Right lobe of liver (tissue), 4 donors: ENCODE results near the gene AOX1.

Source experiments
- POLR2A ChIP-seq: fragments of 450-650 bp; IDR thresholded peaks from one replicate; pipeline ENCODE4 v1.6.1; 2017; ENCODE audit warnings: antibody characterized with exemption, mild to moderate bottlenecking
- TF ChIP-seq, protein P1 (sequence below), 4 donors: fragments of 200-600 bp in 3 of 4; fragments of 450-650 bp in 1 of 4; IDR thresholded peaks; one replicate each; pipeline versions ENCODE4 v1.5.1 to v1.8.0; 2016 to 2022; ENCODE audit warnings: antibody characterized with exemption in 4 of 4, mild to moderate bottlenecking in 2 of 4
- donor health status: DM: no; HTN: no; CAD: no.
- donor health status: DM: no; HTN: no; CAD: no.
- donor health status: DM: no; HTN: yes; CAD: no.

DNA sequence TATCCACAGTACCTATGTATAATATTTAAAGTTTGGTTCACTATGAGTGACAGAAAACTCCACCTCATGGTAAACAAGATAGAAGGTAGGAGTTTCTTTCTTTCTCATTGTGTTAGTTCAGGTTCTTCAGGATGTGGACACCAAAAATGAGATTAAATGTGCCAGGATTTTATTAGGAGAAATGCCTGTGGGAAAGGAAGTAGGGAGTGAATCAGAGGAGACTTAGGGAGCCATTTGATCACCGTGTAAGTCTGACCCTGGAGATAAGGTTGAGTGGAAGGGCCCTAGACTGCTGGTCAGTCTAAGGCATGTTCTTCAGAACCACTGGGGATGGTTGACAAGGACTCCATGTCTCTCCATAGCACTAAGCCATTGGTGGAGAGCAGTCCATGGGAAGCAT, 8.1 kb downstream of the AOX1 start:
- TF ChIP-seq POLR2A = no peak
- TF ChIP-seq, protein P1, sequence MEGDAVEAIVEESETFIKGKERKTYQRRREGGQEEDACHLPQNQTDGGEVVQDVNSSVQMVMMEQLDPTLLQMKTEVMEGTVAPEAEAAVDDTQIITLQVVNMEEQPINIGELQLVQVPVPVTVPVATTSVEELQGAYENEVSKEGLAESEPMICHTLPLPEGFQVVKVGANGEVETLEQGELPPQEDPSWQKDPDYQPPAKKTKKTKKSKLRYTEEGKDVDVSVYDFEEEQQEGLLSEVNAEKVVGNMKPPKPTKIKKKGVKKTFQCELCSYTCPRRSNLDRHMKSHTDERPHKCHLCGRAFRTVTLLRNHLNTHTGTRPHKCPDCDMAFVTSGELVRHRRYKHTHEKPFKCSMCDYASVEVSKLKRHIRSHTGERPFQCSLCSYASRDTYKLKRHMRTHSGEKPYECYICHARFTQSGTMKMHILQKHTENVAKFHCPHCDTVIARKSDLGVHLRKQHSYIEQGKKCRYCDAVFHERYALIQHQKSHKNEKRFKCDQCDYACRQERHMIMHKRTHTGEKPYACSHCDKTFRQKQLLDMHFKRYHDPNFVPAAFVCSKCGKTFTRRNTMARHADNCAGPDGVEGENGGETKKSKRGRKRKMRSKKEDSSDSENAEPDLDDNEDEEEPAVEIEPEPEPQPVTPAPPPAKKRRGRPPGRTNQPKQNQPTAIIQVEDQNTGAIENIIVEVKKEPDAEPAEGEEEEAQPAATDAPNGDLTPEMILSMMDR (IDR thresholded peaks at IDR 0.05) = no peak
